HepG2 (cell line): ENCODE data around the gene CCT6A. TPM values are rescaled to one million over a fixed set of nuclear protein-coding genes. Genes with fewer than 3 reads are reported as not detected.

Experiments
- HHEX ChIP-seq: IDR thresholded peaks from 2 replicates; pipeline ENCODE4 v1.6.1; 2016; ENCODE audit warnings: control low read depth
- HNRNPLL ChIP-seq: fragments of 200-400 bp; formaldehyde crosslinking; IDR thresholded peaks from 2 replicates; pipeline ENCODE4 v1.6.1; 2017; ENCODE audit warnings: mild to moderate bottlenecking, low read depth, low read length; ENCODE audit not compliant: poor library complexity, severe bottlenecking
- KLF11 ChIP-seq: IDR thresholded peaks from 2 replicates; pipeline ENCODE4 v1.6.1; 2016; ENCODE audit warnings: missing compliant biosample characterization
- MED13 ChIP-seq: sonication (generic); formaldehyde crosslinking; IDR thresholded peaks from 2 replicates; pipeline ENCODE4 v1.5.0; 2020; ENCODE audit warnings: missing genetic modification reagents
- NFE2L1 ChIP-seq: sonication (generic); formaldehyde crosslinking; IDR thresholded peaks from 2 replicates; pipeline ENCODE4 v1.4.0; 2020; ENCODE audit warnings: missing genetic modification reagents, mild to moderate bottlenecking, borderline replicate concordance
- PAX8 ChIP-seq: sonication (generic); formaldehyde crosslinking; IDR thresholded peaks from 2 replicates; pipeline ENCODE4 v1.8.0; 2022; ENCODE audit warnings: mild to moderate bottlenecking, missing genetic modification reagents, borderline replicate concordance
- PHF20 ChIP-seq: sonication (generic); formaldehyde crosslinking; IDR thresholded peaks from 2 replicates; pipeline ENCODE4 v1.5.0; 2020; ENCODE audit warnings: mild to moderate bottlenecking, missing genetic modification reagents
- SNAI1 ChIP-seq: sonication (generic); formaldehyde crosslinking; IDR thresholded peaks from 2 replicates; pipeline ENCODE4 v1.5.0; 2020; ENCODE audit warnings: mild to moderate bottlenecking, missing genetic modification reagents, borderline replicate concordance
- SRSF4 ChIP-seq: fragments of 200-400 bp; formaldehyde crosslinking; IDR thresholded peaks from one replicate; pipeline ENCODE4 v1.6.1; 2018; ENCODE audit warnings: mild to moderate bottlenecking, low read depth, low read length, moderate library complexity; ENCODE audit not compliant: poor library complexity, severe bottlenecking
- TAF1 ChIP-seq: sonication (generic); formaldehyde crosslinking; IDR thresholded peaks from 2 replicates; pipeline ENCODE4 v1.4.0; 2020; ENCODE audit warnings: missing genetic modification reagents
- XBP1 ChIP-seq: sonication (generic); formaldehyde crosslinking; IDR thresholded peaks from 2 replicates; pipeline ENCODE4 v1.5.0; 2020; ENCODE audit warnings: missing genetic modification reagents
- ZNF17 ChIP-seq: sonication (generic); formaldehyde crosslinking; IDR thresholded peaks from 2 replicates; pipeline ENCODE4 v1.5.0; 2020; ENCODE audit warnings: mild to moderate bottlenecking, missing genetic modification reagents
- ZNF543 ChIP-seq: sonication (generic); formaldehyde crosslinking; IDR thresholded peaks from 2 replicates; pipeline ENCODE4 v1.4.0; 2020; ENCODE audit warnings: mild to moderate bottlenecking, missing genetic modification reagents
- ZNF562 ChIP-seq: sonication (generic); formaldehyde crosslinking; IDR thresholded peaks from 2 replicates; pipeline ENCODE4 v1.8.0; 2022; ENCODE audit warnings: missing genetic modification reagents, borderline replicate concordance
- polyA plus RNA-seq, 8 experiments: library from polyadenylated mRNA; depleted of rRNA in 3 of 8; stranded (reverse) in 7 of 8; unstranded in 1 of 8; fragments of >200 nt; fragmentation: Illumina TruSeq in 4 of 8; extraction: Trizol in 4 of 8; gene quantifications; 2 replicates each; pipeline versions ENCODE4 v1.2.1 to v1.2.3, GENCODE V29; 2011 to 2016; ENCODE audit warnings: low read depth in 4 of 8, missing spikeins in 1 of 8, mixed read lengths in 1 of 8; ENCODE audit not compliant: insufficient read depth in 1 of 8
- total RNA-seq, 5 experiments: library from RNA; depleted of rRNA; stranded (reverse); fragments of >200 nt; fragmentation: Illumina TruSeq; extraction: Trizol; gene quantifications; 2 replicates each; pipeline ENCODE4 v1.2.3, GENCODE V29; 2016; ENCODE audit warnings: low read depth in 1 of 5
- TF ChIP-seq, protein P1 (sequence below): sonication (generic); formaldehyde crosslinking; conservative IDR thresholded peaks from 2 replicates; pipeline ENCODE4 v1.8.0; 2022; ENCODE audit warnings: mild to moderate bottlenecking, moderate library complexity, missing genetic modification reagents
- TF ChIP-seq, protein P2 (sequence below): sonication (generic); formaldehyde crosslinking; IDR thresholded peaks from 2 replicates; pipeline ENCODE4 v1.5.0; 2020; ENCODE audit warnings: missing genetic modification reagents, mild to moderate bottlenecking, borderline replicate concordance
- TF ChIP-seq, protein P3 (sequence below): sonication (generic); formaldehyde crosslinking; IDR thresholded peaks from 2 replicates; pipeline ENCODE4 v1.4.0; 2020; ENCODE audit warnings: missing genetic modification reagents
- TF ChIP-seq, protein P4 (sequence below): sonication (generic); formaldehyde crosslinking; IDR thresholded peaks from 2 replicates; pipeline ENCODE4; 2020; ENCODE audit warnings: missing genetic modification reagents, mild to moderate bottlenecking, borderline replicate concordance

CCT6A gene
- total and polyA plus RNA-seq, 2 of the 13 experiments (the other 11 are each of a cell fraction or from before 2014, with no cell fraction given): 219 to 292 TPM

DNA sequence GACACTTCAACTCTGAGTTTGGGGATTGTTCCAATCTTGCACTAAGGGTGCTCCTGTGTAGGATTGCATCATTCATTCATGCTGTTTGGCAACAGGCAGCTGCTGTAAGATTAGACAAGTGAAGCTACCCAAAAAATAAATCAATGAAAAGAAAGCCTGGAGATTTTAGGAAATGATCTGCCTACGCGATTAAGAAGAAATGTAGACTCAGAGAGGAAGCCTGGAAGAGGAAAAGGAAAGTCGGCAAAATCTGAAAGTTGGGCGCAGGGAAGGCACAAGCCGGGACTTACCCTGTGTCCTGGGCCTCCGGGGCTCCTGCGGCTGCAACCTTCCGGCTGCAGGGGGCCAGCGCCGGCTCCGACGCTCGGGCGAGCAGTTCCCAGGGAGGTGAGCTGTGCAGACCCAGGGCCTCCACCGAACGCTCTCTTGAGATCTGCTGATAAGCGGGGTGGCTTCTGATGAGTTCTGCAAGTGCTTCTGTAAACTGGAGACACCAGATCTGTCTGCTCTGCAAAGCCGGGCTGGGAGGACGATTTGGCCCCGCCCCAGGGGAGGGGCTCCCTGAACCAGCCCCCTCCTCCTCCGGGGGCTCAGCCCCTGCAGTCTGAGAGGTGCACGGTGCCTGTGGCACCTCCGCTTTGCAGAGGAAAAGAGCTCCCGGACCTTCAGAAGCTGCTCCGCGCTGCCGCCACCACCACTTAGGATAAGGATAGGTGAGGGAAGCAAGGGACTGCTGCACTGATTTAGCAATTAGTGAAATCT is 17.7 kb upstream of the CCT6A start (continued):
- TF ChIP-seq, protein P1, sequence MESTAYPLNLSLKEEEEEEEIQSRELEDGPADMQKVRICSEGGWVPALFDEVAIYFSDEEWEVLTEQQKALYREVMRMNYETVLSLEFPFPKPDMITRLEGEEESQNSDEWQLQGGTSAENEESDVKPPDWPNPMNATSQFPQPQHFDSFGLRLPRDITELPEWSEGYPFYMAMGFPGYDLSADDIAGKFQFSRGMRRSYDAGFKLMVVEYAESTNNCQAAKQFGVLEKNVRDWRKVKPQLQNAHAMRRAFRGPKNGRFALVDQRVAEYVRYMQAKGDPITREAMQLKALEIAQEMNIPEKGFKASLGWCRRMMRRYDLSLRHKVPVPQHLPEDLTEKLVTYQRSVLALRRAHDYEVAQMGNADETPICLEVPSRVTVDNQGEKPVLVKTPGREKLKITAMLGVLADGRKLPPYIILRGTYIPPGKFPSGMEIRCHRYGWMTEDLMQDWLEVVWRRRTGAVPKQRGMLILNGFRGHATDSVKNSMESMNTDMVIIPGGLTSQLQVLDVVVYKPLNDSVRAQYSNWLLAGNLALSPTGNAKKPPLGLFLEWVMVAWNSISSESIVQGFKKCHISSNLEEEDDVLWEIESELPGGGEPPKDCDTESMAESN (CRISPR knock-in tag): peak; percentile 37; the same call in 1 of the 2 replicates
- TF ChIP-seq, protein P2, sequence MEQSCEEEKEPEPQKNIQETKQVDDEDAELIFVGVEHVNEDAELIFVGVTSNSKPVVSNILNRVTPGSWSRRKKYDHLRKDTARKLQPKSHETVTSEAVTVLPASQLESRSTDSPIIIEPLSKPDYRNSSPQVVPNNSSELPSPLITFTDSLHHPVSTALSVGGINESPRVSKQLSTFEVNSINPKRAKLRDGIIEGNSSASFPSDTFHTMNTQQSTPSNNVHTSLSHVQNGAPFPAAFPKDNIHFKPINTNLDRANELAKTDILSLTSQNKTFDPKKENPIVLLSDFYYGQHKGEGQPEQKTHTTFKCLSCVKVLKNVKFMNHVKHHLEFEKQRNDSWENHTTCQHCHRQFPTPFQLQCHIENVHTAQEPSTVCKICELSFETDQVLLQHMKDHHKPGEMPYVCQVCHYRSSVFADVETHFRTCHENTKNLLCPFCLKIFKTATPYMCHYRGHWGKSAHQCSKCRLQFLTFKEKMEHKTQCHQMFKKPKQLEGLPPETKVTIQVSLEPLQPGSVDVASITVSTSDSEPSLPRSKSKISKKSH (CRISPR knock-in tag): no peak; the same call in 1 of the 2 replicates
- TF ChIP-seq MED13 (CRISPR knock-in tag) (no peak), SRSF4 (no peak), ZNF562 (no peak), XBP1 (no peak), NFE2L1 (CRISPR knock-in tag) (no peak; the same call in 1 of the 2 replicates), HNRNPLL (peak; percentile 59), ZNF543 (peak; percentile 70; the same call in 1 of the 2 replicates), PAX8 (CRISPR knock-in tag) (no peak), ZNF17 (no peak), PHF20 (no peak; the same call in 1 of the 2 replicates), SNAI1 (CRISPR knock-in tag) (0 out of 2 replicates have a peak, but pooled peaks have one; percentile 46), KLF11 (no peak), TAF1 (CRISPR knock-in tag) (peak; percentile 89), HHEX (CRISPR knock-in tag) (no peak)
- TF ChIP-seq, protein P3, sequence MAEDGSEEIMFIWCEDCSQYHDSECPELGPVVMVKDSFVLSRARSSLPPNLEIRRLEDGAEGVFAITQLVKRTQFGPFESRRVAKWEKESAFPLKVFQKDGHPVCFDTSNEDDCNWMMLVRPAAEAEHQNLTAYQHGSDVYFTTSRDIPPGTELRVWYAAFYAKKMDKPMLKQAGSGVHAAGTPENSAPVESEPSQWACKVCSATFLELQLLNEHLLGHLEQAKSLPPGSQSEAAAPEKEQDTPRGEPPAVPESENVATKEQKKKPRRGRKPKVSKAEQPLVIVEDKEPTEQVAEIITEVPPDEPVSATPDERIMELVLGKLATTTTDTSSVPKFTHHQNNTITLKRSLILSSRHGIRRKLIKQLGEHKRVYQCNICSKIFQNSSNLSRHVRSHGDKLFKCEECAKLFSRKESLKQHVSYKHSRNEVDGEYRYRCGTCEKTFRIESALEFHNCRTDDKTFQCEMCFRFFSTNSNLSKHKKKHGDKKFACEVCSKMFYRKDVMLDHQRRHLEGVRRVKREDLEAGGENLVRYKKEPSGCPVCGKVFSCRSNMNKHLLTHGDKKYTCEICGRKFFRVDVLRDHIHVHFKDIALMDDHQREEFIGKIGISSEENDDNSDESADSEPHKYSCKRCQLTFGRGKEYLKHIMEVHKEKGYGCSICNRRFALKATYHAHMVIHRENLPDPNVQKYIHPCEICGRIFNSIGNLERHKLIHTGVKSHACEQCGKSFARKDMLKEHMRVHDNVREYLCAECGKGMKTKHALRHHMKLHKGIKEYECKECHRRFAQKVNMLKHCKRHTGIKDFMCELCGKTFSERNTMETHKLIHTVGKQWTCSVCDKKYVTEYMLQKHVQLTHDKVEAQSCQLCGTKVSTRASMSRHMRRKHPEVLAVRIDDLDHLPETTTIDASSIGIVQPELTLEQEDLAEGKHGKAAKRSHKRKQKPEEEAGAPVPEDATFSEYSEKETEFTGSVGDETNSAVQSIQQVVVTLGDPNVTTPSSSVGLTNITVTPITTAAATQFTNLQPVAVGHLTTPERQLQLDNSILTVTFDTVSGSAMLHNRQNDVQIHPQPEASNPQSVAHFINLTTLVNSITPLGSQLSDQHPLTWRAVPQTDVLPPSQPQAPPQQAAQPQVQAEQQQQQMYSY: no peak
- TF ChIP-seq, protein P4, sequence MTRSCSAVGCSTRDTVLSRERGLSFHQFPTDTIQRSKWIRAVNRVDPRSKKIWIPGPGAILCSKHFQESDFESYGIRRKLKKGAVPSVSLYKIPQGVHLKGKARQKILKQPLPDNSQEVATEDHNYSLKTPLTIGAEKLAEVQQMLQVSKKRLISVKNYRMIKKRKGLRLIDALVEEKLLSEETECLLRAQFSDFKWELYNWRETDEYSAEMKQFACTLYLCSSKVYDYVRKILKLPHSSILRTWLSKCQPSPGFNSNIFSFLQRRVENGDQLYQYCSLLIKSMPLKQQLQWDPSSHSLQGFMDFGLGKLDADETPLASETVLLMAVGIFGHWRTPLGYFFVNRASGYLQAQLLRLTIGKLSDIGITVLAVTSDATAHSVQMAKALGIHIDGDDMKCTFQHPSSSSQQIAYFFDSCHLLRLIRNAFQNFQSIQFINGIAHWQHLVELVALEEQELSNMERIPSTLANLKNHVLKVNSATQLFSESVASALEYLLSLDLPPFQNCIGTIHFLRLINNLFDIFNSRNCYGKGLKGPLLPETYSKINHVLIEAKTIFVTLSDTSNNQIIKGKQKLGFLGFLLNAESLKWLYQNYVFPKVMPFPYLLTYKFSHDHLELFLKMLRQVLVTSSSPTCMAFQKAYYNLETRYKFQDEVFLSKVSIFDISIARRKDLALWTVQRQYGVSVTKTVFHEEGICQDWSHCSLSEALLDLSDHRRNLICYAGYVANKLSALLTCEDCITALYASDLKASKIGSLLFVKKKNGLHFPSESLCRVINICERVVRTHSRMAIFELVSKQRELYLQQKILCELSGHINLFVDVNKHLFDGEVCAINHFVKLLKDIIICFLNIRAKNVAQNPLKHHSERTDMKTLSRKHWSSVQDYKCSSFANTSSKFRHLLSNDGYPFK (CRISPR knock-in tag): peak; percentile 53; the same call in 1 of the 2 replicates
